Measurements from ENCODE around the gene CHN2.

- TF ChIP-seq EZH2 (IDR thresholded peaks at IDR 0.05; ENCODE audit: low read depth) (no peak), CTCF (conservative IDR thresholded peaks at IDR 0.05) (no peak)
Observed at GRCh38 chr7:29356631-29357030, 162.1 kb downstream of the CHN2 start.

Measured in PC-9 (cell line).